ENCODE measurements around the gene HMGB2.

GRCh38 chr4:173332021-173332487 is 2.1 kb downstream of the HMGB2 start:
- TF ChIP-seq CTCF (IDR thresholded peaks at IDR 0.05): no peak
- no peak for TF ChIP-seq POLR2A (IDR thresholded peaks at IDR 0.05)

Data from body of pancreas (tissue), 4 donors.